Natural killer cell (primary cell): ENCODE measurements around the gene ZBTB7A. TPM values are rescaled to one million over a fixed set of nuclear protein-coding genes. Genes with fewer than 3 reads are reported as not detected.

ENCODE experiments used
- ATAC-seq, 3 donors: fragments of 150-1000 bp in 2 of 3; fragments of 200-7000 bp in 1 of 3; cut with Tn5 transposase; 1 replicate in 1 of 3; 2 replicates in 2 of 3; pipeline ENCODE4 v1.10.0; 2021; ENCODE audit warnings: mild to moderate bottlenecking in 2 of 3, moderate library complexity in 2 of 3
- DNase-seq, 2 donors: peaks; one replicate each; pipeline versions ENCODE4 v3.0.0 to v3.0.0-alpha.2; 2013 to 2021; ENCODE audit warnings: mixed read lengths in 1 of 2
- H3K27ac ChIP-seq: one replicate; pipeline ENCODE4 v1.5.1; 2013; ENCODE audit warnings: mild to moderate bottlenecking, low read length
- H3K27me3 ChIP-seq: one replicate; pipeline ENCODE4 v1.6.1; 2013; ENCODE audit warnings: low read length; ENCODE audit not compliant: control insufficient read depth, insufficient read depth
- H3K36me3 ChIP-seq: one replicate; pipeline ENCODE4 v1.6.1; 2013; ENCODE audit warnings: low read length; ENCODE audit not compliant: control insufficient read depth, insufficient read depth
- H3K4me1 ChIP-seq: one replicate; pipeline ENCODE4 v1.6.1; 2013; ENCODE audit warnings: low read length; ENCODE audit not compliant: control insufficient read depth, insufficient read depth
- H3K4me3 ChIP-seq: one replicate; pipeline ENCODE4 v1.5.1; 2013; ENCODE audit warnings: low read length
- H3K9me3 ChIP-seq: one replicate; pipeline ENCODE4 v1.6.1; 2013; ENCODE audit warnings: low read length; ENCODE audit not compliant: control insufficient read depth, insufficient read depth
- H3K27ac Mint-ChIP-seq, 2 donors: one replicate each; pipeline ENCODE4 v1.8.0; 2022; ENCODE audit warnings: mild to moderate bottlenecking in 2 of 2, mixed read lengths in 2 of 2, moderate library complexity in 1 of 2
- H3K27me3 Mint-ChIP-seq, 2 donors: one replicate each; pipeline ENCODE4 v1.8.0; 2022; ENCODE audit warnings: low read depth in 2 of 2, mixed read lengths in 2 of 2
- H3K36me3 Mint-ChIP-seq: one replicate; pipeline ENCODE4 v1.8.0; 2022; ENCODE audit warnings: mixed read lengths
- H3K4me1 Mint-ChIP-seq, 2 donors: one replicate each; pipeline ENCODE4 v1.8.0; 2022; ENCODE audit warnings: mixed read lengths in 2 of 2
- H3K4me3 Mint-ChIP-seq: one replicate; pipeline ENCODE4 v1.8.0; 2022; ENCODE audit warnings: mild to moderate bottlenecking, moderate library complexity, mixed read lengths
- H3K9me3 Mint-ChIP-seq, 2 donors: one replicate each; pipeline ENCODE4 v1.8.0; 2022; ENCODE audit warnings: mixed read lengths in 2 of 2
- CTCF ChIP-seq: fragments of 200-600 bp; IDR thresholded peaks from one replicate; pipeline ENCODE4 v1.8.0; 2022; ENCODE audit warnings: antibody characterized with exemption
- WGBS: methylation state at CpG from one replicate; pipeline ENCODE4 v1.1.7; 2013; ENCODE audit warnings: missing lambda C conversion rate; ENCODE audit not compliant: insufficient coverage; 5-methylcytosine and 5-hydroxymethylcytosine counted together
- intact Hi-C: fragments of 100-400 bp; cut with micrococcal nuclease; formaldehyde crosslinking; loops from one replicate; pipeline ENCODE4 v1.14.2; 2022
- total RNA-seq, 4 donors: library from RNA; stranded (reverse); fragments of 120-200 nt in 1 of 4; gene quantifications; one replicate each; pipeline versions ENCODE4 v1.2.3 to v1.2.4, GENCODE V29; 2013 to 2022

The ZBTB7A gene
- total RNA-seq, 3 donors from 2014 or later (not counting 1 experiment from before 2014, with no cell fraction given): 81.6 to 97.7 (median 82.9) TPM

GRCh38 chr19:4031420-4031819, 35.3 kb downstream of the ZBTB7A start:
- Mint-ChIP-seq H3K27me3 (no peaks in the 10 kb centered on the region), H3K27ac (peak overlapping the region in 1 of 2 donors; percentile 27), H3K4me3 (no peak overlapping the region), H3K4me1 (peaks cover 0 to 6% of the 10 kb centered on the region in 2 donors), H3K36me3 (no peaks in the 10 kb centered on the region), H3K9me3 (no peaks in the 10 kb centered on the region)
- no peak for ATAC-seq
- no peak for DNase-seq
- 94% methylated on average over 11 of the region's 11 CpGs for WGBS
- Histone ChIP-seq H3K27ac (no peak overlapping the region), H3K27me3 (no peaks in the 10 kb centered on the region), H3K4me1 (no peaks in the 10 kb centered on the region), H3K36me3 (peaks cover 42% of the 10 kb centered on the region), H3K4me3 (no peak overlapping the region), H3K9me3 (no peaks in the 10 kb centered on the region)
- intact Hi-C loops: no loop called here
- no peak for TF ChIP-seq CTCF

- DNase-seq (no peak), ATAC-seq (no peak)
- 93% methylated on average over 9 of the region's 9 CpGs for WGBS
- no peaks in the 10 kb centered on the region for H3K9me3 ChIP-seq
- no peak overlapping the region for H3K27ac Mint-ChIP-seq
- intact Hi-C loops: no loop called here
- H3K27me3 ChIP-seq: no peaks in the 10 kb centered on the region
- H3K4me1 ChIP-seq: no peaks in the 10 kb centered on the region
- H3K36me3 ChIP-seq: peaks cover 38% of the 10 kb centered on the region
- H3K4me1 Mint-ChIP-seq: peaks cover 0 to 6% of the 10 kb centered on the region in 2 donors
- H3K4me3 Mint-ChIP-seq: no peak overlapping the region
- H3K9me3 Mint-ChIP-seq: no peaks in the 10 kb centered on the region
- no peak overlapping the region for H3K27ac ChIP-seq
- H3K36me3 Mint-ChIP-seq: no peaks in the 10 kb centered on the region
- no peak for TF ChIP-seq CTCF
- no peaks in the 10 kb centered on the region for H3K27me3 Mint-ChIP-seq
- no peak overlapping the region for H3K4me3 ChIP-seq
Measured at GRCh38 chr19:4030981-4031380, 35.7 kb downstream of the ZBTB7A start.

- H3K4me3 Mint-ChIP-seq: no peak overlapping the region
- DNase-seq: no peak
- TF ChIP-seq CTCF: no peak
- Histone ChIP-seq H3K4me3 (no peak overlapping the region), H3K27me3 (no peaks in the 10 kb centered on the region), H3K27ac (no peak overlapping the region), H3K9me3 (no peaks in the 10 kb centered on the region), H3K36me3 (peaks cover 35% of the 10 kb centered on the region), H3K4me1 (no peaks in the 10 kb centered on the region)
- no peak overlapping the region for H3K27ac Mint-ChIP-seq
- ATAC-seq: no peak
- no peaks in the 10 kb centered on the region for H3K9me3 Mint-ChIP-seq
- no peaks in the 10 kb centered on the region for H3K27me3 Mint-ChIP-seq
- intact Hi-C loops: no loop called here
- peaks cover 0 to 6% of the 10 kb centered on the region in 2 donors for H3K4me1 Mint-ChIP-seq
- WGBS: 96% methylated on average over 6 of the region's 6 CpGs
- H3K36me3 Mint-ChIP-seq: no peaks in the 10 kb centered on the region
Measured at GRCh38 chr19:4030552-4030951, 36.1 kb downstream of the ZBTB7A start.

- no peak overlapping the region for H3K4me3 ChIP-seq
- no peak overlapping the region for H3K27ac Mint-ChIP-seq
- peaks cover 0 to 6% of the 10 kb centered on the region in 2 donors for H3K4me1 Mint-ChIP-seq
- H3K27me3 Mint-ChIP-seq: no peaks in the 10 kb centered on the region
- peaks cover 38% of the 10 kb centered on the region for H3K36me3 ChIP-seq
- H3K27ac ChIP-seq: no peak overlapping the region
- ATAC-seq: no peak
- TF ChIP-seq CTCF: no peak
- WGBS: 96% methylated on average over 18 of the region's 18 CpGs
- no peak for DNase-seq
- H3K36me3 Mint-ChIP-seq: no peaks in the 10 kb centered on the region
- no peaks in the 10 kb centered on the region for H3K4me1 ChIP-seq
- H3K9me3 ChIP-seq: no peaks in the 10 kb centered on the region
- H3K9me3 Mint-ChIP-seq: no peaks in the 10 kb centered on the region
- no peak overlapping the region for H3K4me3 Mint-ChIP-seq
- no peaks in the 10 kb centered on the region for H3K27me3 ChIP-seq
- intact Hi-C loops: no loop called here
Measured at GRCh38 chr19:4029247-4029614, 37.5 kb downstream of the ZBTB7A start.
